K562 (cell line): ENCODE results near the gene CCNYL1. TPM values are rescaled to one million over a fixed set of nuclear protein-coding genes. Genes with fewer than 3 reads are reported as not detected.

Source experiments
- ATAC-seq: fragments of 200-7000 bp; cut with Tn5 transposase; 3 replicates; pipeline ENCODE4 v1.9.1; 2020; ENCODE audit warnings: moderate library complexity
- BruUV-seq: library from RNA; stranded (reverse); fragments of 400-500 nt; replicated peaks from 2 replicates; lab custom pipeline; 2021; lab: Mats Ljungman, UMichigan
- CTCF ChIA-PET: fragments of 300-600 bp; formaldehyde crosslinking; extraction: SDS; loops from one replicate; lab custom pipeline; 2021; ENCODE audit warnings: low intra/inter-chr PET ratio; lab: Yijun Ruan, JAX
- POLR2A ChIA-PET: fragments of 300-600, 350-650 bp; sonication (Branson Sonifier 250); formaldehyde crosslinking; extraction: SDS; loops from one replicate; lab custom pipeline; 2021; ENCODE audit warnings: antibody characterized with exemption, inconsistent platforms; lab: Yijun Ruan, JAX
- DNase-seq, 4 experiments: peaks; one replicate each; pipeline versions ENCODE4 v3.0.0 to v3.0.0-alpha.2; 2011 to 2018; ENCODE audit warnings: low spot score in 3 of 4, mixed read lengths in 3 of 4; ENCODE audit errors: extremely low read depth in 1 of 4
- FAIRE-seq: peaks from 2 replicates; lab custom pipeline; 2011; peaks lifted over from hg19 to GRCh38; lab: Jason Lieb, UNC
- H2AFZ ChIP-seq: 2 replicates; pipeline ENCODE4 v1.6.0; 2011; ENCODE audit warnings: low read depth, low read length, control low read depth, inconsistent platforms
- H3K27ac ChIP-seq: fragments of 200-600 bp; 3 replicates; pipeline ENCODE4 v1.8.0; 2011; ENCODE audit warnings: low read depth, mild to moderate bottlenecking, control low read depth, inconsistent platforms, low read length, moderate library complexity, mixed read lengths; ENCODE audit errors: extremely low read depth
- H3K27me3 ChIP-seq, 2 experiments: fragments of 300-600 bp in 1 of 2; 2 replicates in 1 of 2; 3 replicates in 1 of 2; pipeline versions ENCODE4 v1.6.0 to v1.8.0; 2011; ENCODE audit warnings: inconsistent platforms in 2 of 2, low read length in 2 of 2, mild to moderate bottlenecking in 1 of 2, mixed read lengths in 1 of 2, moderate library complexity in 1 of 2; ENCODE audit not compliant: control insufficient read depth in 2 of 2, insufficient read depth in 2 of 2
- H3K36me3 ChIP-seq: fragments of 300-600 bp; 3 replicates; pipeline ENCODE4 v1.8.0; 2011; ENCODE audit warnings: mild to moderate bottlenecking, low read length, inconsistent platforms; ENCODE audit not compliant: control insufficient read depth, insufficient read depth
- H3K4me1 ChIP-seq, 2 experiments: fragments of 200-600 bp in 1 of 2; replicated peaks in 1 of 2; 2 replicates in 1 of 2; 3 replicates in 1 of 2; pipeline versions ENCODE4 v1.5.1 to v1.8.0; 2011; ENCODE audit warnings: inconsistent platforms in 2 of 2, low read length in 2 of 2, mild to moderate bottlenecking in 1 of 2, mixed read lengths in 1 of 2, moderate library complexity in 1 of 2; ENCODE audit not compliant: control insufficient read depth in 2 of 2, insufficient read depth in 2 of 2
- H3K4me2 ChIP-seq: 2 replicates; pipeline ENCODE4 v1.6.1; 2011; ENCODE audit warnings: low read length, control low read depth, inconsistent platforms, mixed read lengths; ENCODE audit not compliant: insufficient read depth
- H3K4me3 ChIP-seq: fragments of 200-600 bp; sonication (generic), shearing (Covaris generic); 2 replicates; pipeline ENCODE4 v1.5.1; 2016; ENCODE audit warnings: control low read depth, inconsistent platforms
- H3K79me2 ChIP-seq: fragments of 200-600 bp; 3 replicates; pipeline ENCODE4 v1.8.0; 2011; ENCODE audit warnings: low read length, inconsistent platforms; ENCODE audit not compliant: control insufficient read depth, insufficient read depth
- H3K9ac ChIP-seq, 2 experiments: 2 replicates each; pipeline versions ENCODE4 v1.6.0 to v1.6.1; 2011; ENCODE audit warnings: low read depth in 2 of 2, low read length in 2 of 2, control low read depth in 1 of 2, inconsistent platforms in 1 of 2, mild to moderate bottlenecking in 1 of 2, mixed read lengths in 1 of 2; ENCODE audit not compliant: insufficient read depth in 1 of 2
- H3K9me1 ChIP-seq: one replicate; pipeline ENCODE4 v1.6.0; 2011; ENCODE audit warnings: inconsistent platforms, mild to moderate bottlenecking, low read length, moderate library complexity; ENCODE audit not compliant: control insufficient read depth, insufficient read depth
- H3K9me3 ChIP-seq: replicated peaks from 2 replicates; pipeline ENCODE4 v1.5.1; 2011; ENCODE audit warnings: low read depth, low read length, inconsistent platforms; ENCODE audit not compliant: control insufficient read depth, insufficient read depth
- H4K20me1 ChIP-seq: replicated peaks from 2 replicates; pipeline ENCODE4 v1.6.1; 2011; ENCODE audit warnings: low read length, inconsistent platforms, mixed read lengths; ENCODE audit not compliant: control insufficient read depth, insufficient read depth
- ATF4 ChIP-seq: fragments of 450-650 bp; formaldehyde crosslinking; IDR thresholded peaks from 2 replicates; pipeline ENCODE4 v1.4.0; 2022; ENCODE audit warnings: mild to moderate bottlenecking, moderate library complexity
- CTCF ChIP-seq, 3 experiments: IDR thresholded peaks in 2 of 3; conservative IDR thresholded peaks in 1 of 3; 2 replicates each; pipeline ENCODE4 v1.5.1; 2011 to 2012; ENCODE audit warnings: low read length in 3 of 3, mild to moderate bottlenecking in 3 of 3, control low read depth in 2 of 3, improper control_type of control experiment in 1 of 3, inconsistent platforms in 1 of 3, low read depth in 1 of 3, mixed read lengths in 1 of 3, moderate library complexity in 1 of 3; ENCODE audit not compliant: insufficient read depth in 2 of 3
- E2F3 ChIP-seq: fragments of 250-450 bp; sonication (Bioruptor Pico); IDR thresholded peaks from 2 replicates; pipeline ENCODE4 v1.4.0; 2020; ENCODE audit warnings: mild to moderate bottlenecking
- ETS2 ChIP-seq: IDR thresholded peaks from 2 replicates; pipeline ENCODE4 v1.6.1; 2016; ENCODE audit warnings: borderline replicate concordance, missing genetic modification characterization, mild to moderate bottlenecking, moderate library complexity, missing compliant biosample characterization; ENCODE audit not compliant: poor library complexity, severe bottlenecking
- HEY1 ChIP-seq: fragments of 250-450 bp; sonication (Bioruptor Pico); IDR thresholded peaks from 2 replicates; pipeline ENCODE4 v1.5.0; 2020; ENCODE audit warnings: mild to moderate bottlenecking, moderate library complexity, borderline replicate concordance
- IRF9 ChIP-seq: fragments of 450-650 bp; IDR thresholded peaks from 2 replicates; pipeline ENCODE4 v1.6.1; 2016; ENCODE audit warnings: missing biosample characterization, missing genetic modification characterization
- KLF1 ChIP-seq: fragments of 450-650 bp; IDR thresholded peaks from 2 replicates; pipeline ENCODE4 v1.6.1; 2016; ENCODE audit warnings: missing genetic modification characterization, missing compliant biosample characterization
- MNT ChIP-seq, 2 experiments: fragments of 450-650 bp; conservative IDR thresholded peaks; 2 replicates each; pipeline ENCODE4 v1.6.1; 2017; ENCODE audit warnings: mild to moderate bottlenecking in 2 of 2, moderate library complexity in 2 of 2
- MTA2 ChIP-seq: fragments of 450-650 bp; IDR thresholded peaks from 2 replicates; pipeline ENCODE4 v1.6.1; 2016; ENCODE audit warnings: low read depth
- TFE3 ChIP-seq: fragments of 450-650 bp; formaldehyde crosslinking; IDR thresholded peaks from 2 replicates; pipeline ENCODE4 v1.4.0; 2020; ENCODE audit warnings: mild to moderate bottlenecking, mixed read lengths
- ZNF165 ChIP-seq: fragments of 250-450 bp; sonication (Bioruptor Pico); IDR thresholded peaks from 2 replicates; pipeline ENCODE4 v1.4.0; 2020; ENCODE audit warnings: borderline replicate concordance
- ZNF3 ChIP-seq: fragments of 250-450 bp; sonication (Bioruptor Pico); IDR thresholded peaks from 2 replicates; pipeline ENCODE4 v1.5.0; 2021; ENCODE audit warnings: mild to moderate bottlenecking, moderate library complexity
- ZNF316 ChIP-seq: fragments of 450-650 bp; IDR thresholded peaks from 2 replicates; pipeline ENCODE4 v1.6.1; 2016
- WGBS: fragments of 100-300 bp; shearing (Covaris generic); methylation state at CpG from one replicate; pipeline ENCODE4 v1.1.6; 2016; ENCODE audit warnings: low coverage, mixed read lengths; ENCODE audit not compliant: insufficient coverage; ENCODE audit errors: missing lambda C conversion rate; 5-methylcytosine and 5-hydroxymethylcytosine counted together
- in situ Hi-C: fragments of 300-500 bp; cut with MboI; formaldehyde crosslinking; loops from 4 replicates; pipeline ENCODE4 v1.15.0; 2018; ENCODE audit warnings: inconsistent platforms, mixed read lengths
- intact Hi-C: fragments of 100-400 bp; cut with micrococcal nuclease; formaldehyde crosslinking; loops from 2 replicates; pipeline ENCODE4 v1.14.2; 2022
- polyA plus RNA-seq, 8 experiments: library from polyadenylated mRNA; depleted of rRNA in 4 of 8; stranded (reverse) in 5 of 8; unstranded in 3 of 8; fragments of >200 nt; fragmentation: Nextera tagmentation in 2 of 8; fragmentation: Illumina TruSeq in 1 of 8; extraction: Ambion mirVana in 2 of 8; extraction: Trizol in 1 of 8; gene quantifications; 2 replicates each; pipeline versions ENCODE4 v1.2.1 to v1.2.3, GENCODE V29; 2011 to 2014; ENCODE audit warnings: inconsistent platforms in 1 of 8, missing spikeins in 1 of 8
- total RNA-seq, 7 experiments: library from RNA; depleted of rRNA in 6 of 7; stranded (reverse); fragments of >200 nt in 6 of 7; fragmentation: Illumina TruSeq in 2 of 7; extraction: Trizol in 2 of 7; gene quantifications; 2 replicates each; pipeline versions ENCODE4 v1.2.1 to v1.2.3, GENCODE V29; 2011 to 2021; ENCODE audit warnings: low replicate concordance in 1 of 7
- TF ChIP-seq, protein P1 (sequence below): fragments of 250-450 bp; sonication (Bioruptor Pico); IDR thresholded peaks from 2 replicates; pipeline ENCODE4 v1.8.0; 2021; ENCODE audit warnings: mild to moderate bottlenecking, moderate library complexity

Gene CCNYL1
- total and polyA plus RNA-seq, 9 of the 15 experiments (the other 6 are each of a cell fraction or from before 2014, with no cell fraction given), result 1.9 to 7.5 (median 4.7) TPM

DNA sequence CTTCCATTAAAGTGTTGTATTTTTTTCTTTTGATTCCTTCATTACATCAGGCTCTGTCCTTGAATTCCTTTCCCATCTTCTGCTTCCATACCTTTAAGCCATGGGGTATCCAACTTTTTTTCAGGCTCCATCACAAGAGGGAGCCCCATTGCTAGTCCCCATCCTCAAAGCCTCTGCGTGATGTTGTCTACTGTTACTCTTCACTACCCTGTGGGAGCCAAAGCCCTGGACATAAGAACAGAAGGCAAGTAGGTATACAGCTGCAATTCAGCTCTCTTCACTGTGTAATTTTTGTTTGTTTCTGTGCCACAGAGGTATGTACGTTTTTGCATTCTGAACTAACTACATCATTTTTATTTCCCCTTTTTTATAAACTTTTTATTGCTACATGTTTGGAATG lies 36.6 kb upstream of the CCNYL1 start:
- Histone ChIP-seq H3K27me3 (no peaks in the 10 kb centered on the region), H3K9me3 (no peaks in the 10 kb centered on the region), H4K20me1 (no peaks in the 10 kb centered on the region), H3K4me2 (no peak overlapping the region), H3K9me1 (no peaks in the 10 kb centered on the region), H3K27ac (no peak overlapping the region)
- ATAC-seq, result no peak
- CTCF ChIA-PET, result no interaction called here
- FAIRE-seq, result no peak
- TF ChIP-seq TFE3, result no peak
- no peak for TF ChIP-seq MTA2
- TF ChIP-seq KLF1 (tag), result no peak
- TF ChIP-seq ATF4 (CRISPR knock-in tag), result no peak
- TF ChIP-seq MNT (conservative IDR thresholded peaks at IDR 0.05), result no peak
- no peak for TF ChIP-seq ETS2 (tag)
- no peak for TF ChIP-seq HEY1 (CRISPR knock-in tag)
- no peak for TF ChIP-seq ZNF316
- no peak for TF ChIP-seq ZNF165 (CRISPR knock-in tag)
- TF ChIP-seq ZNF3, result no peak
- no peak for TF ChIP-seq E2F3 (CRISPR knock-in tag)
- no peak for TF ChIP-seq CTCF (IDR thresholded peaks at IDR 0.05 in 2 of 3, conservative IDR thresholded peaks at IDR 0.05 in 1 of 3; ENCODE audit: insufficient read depth in 2 of 3, low read depth in 1 of 3, low read length in 3 of 3)
- TF ChIP-seq, protein P1, sequence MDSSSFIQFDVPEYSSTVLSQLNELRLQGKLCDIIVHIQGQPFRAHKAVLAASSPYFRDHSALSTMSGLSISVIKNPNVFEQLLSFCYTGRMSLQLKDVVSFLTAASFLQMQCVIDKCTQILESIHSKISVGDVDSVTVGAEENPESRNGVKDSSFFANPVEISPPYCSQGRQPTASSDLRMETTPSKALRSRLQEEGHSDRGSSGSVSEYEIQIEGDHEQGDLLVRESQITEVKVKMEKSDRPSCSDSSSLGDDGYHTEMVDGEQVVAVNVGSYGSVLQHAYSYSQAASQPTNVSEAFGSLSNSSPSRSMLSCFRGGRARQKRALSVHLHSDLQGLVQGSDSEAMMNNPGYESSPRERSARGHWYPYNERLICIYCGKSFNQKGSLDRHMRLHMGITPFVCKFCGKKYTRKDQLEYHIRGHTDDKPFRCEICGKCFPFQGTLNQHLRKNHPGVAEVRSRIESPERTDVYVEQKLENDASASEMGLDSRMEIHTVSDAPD (CRISPR knock-in tag), result no peak
- no peak for TF ChIP-seq IRF9 (tag)
- TF ChIP-seq, all 486 proteins: peak for 0
- H3K79me2 ChIP-seq, result no peaks in the 10 kb centered on the region
- no peak overlapping the region for H3K4me3 ChIP-seq
- no peak overlapping the region for H3K9ac ChIP-seq
- H2AFZ ChIP-seq, result no peak overlapping the region
- no peaks in the 10 kb centered on the region for H3K36me3 ChIP-seq
- H3K4me1 ChIP-seq, result peaks cover 0 to 2% of the 10 kb centered on the region in 2 experiments; a peak in 2 of 5 replicates
- no TSS peak for BruUV-seq
- in situ Hi-C loops, result no loop called here
- POLR2A ChIA-PET, result no interaction called here
- whole genome bisulfite sequencing, result 32% methylated on average over 2 of the region's 2 CpGs
- no peak for DNase-seq
- intact Hi-C loops, result no loop called here
